Sigmoid colon (tissue), 4 donors: ENCODE results near the gene ARHGEF5.

Experiments
- POLR2A ChIP-seq, 2 donors: fragments of 450-650 bp; IDR thresholded peaks; one replicate each; pipeline ENCODE4 v1.6.1; 2016; ENCODE audit warnings: antibody characterized with exemption in 2 of 2, mild to moderate bottlenecking in 2 of 2, moderate library complexity in 2 of 2
- POLR2AphosphoS5 ChIP-seq, 4 donors: sonication (generic); formaldehyde crosslinking; IDR thresholded peaks; one replicate each; pipeline ENCODE4 v1.6.1; 2017; ENCODE audit warnings: antibody characterized with exemption in 4 of 4
- TF ChIP-seq, protein P1 (sequence below), 4 experiments: fragments of 450-650 bp in 3 of 4; fragments of 200-600 bp in 1 of 4; IDR thresholded peaks; one replicate each; pipeline ENCODE4 v1.5.1; 2016 to 2019; ENCODE audit warnings: antibody characterized with exemption in 4 of 4, mild to moderate bottlenecking in 3 of 4, moderate library complexity in 2 of 4

DNA sequence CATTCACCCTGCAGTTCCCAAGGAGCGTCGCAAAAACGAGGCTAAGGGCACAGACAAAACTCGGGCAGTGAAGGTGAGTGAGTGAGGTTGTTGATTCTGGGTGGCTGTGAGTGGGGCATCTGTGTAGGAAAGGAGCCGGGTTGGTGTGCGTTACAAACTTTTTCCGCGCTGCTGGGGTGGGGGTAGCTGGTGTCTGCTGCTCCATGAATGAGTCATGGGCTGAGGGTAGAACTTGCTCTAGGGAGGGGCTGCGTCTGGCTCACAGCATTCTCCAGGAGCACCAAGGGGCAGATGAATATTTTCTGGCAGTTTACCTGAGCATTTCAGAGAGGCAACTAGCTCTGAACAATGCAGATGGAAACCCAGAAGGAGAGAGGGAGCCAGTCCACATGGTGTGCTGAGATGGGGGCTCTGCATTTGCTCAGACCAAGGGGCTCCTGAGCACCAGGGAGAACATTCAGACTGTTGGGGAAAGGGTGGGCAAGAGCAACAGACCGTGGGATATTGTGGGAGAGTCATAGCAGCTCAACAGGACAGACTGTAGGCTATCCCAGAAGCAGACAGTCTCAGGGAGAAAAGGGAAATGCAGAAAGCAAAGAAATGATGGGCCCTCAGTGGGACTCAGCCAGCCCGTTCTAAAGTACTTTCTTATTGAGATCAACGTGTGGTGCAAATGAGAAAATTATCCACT lies 29.5 kb downstream of the ARHGEF5 start:
- TF ChIP-seq, protein P1, sequence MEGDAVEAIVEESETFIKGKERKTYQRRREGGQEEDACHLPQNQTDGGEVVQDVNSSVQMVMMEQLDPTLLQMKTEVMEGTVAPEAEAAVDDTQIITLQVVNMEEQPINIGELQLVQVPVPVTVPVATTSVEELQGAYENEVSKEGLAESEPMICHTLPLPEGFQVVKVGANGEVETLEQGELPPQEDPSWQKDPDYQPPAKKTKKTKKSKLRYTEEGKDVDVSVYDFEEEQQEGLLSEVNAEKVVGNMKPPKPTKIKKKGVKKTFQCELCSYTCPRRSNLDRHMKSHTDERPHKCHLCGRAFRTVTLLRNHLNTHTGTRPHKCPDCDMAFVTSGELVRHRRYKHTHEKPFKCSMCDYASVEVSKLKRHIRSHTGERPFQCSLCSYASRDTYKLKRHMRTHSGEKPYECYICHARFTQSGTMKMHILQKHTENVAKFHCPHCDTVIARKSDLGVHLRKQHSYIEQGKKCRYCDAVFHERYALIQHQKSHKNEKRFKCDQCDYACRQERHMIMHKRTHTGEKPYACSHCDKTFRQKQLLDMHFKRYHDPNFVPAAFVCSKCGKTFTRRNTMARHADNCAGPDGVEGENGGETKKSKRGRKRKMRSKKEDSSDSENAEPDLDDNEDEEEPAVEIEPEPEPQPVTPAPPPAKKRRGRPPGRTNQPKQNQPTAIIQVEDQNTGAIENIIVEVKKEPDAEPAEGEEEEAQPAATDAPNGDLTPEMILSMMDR (IDR thresholded peaks at IDR 0.05): no peak
- TF ChIP-seq POLR2A (IDR thresholded peaks at IDR 0.05) (no peak), POLR2AphosphoS5 (IDR thresholded peaks at IDR 0.05) (no peak)
